ENCODE results near the gene ZNF212.

DNA sequence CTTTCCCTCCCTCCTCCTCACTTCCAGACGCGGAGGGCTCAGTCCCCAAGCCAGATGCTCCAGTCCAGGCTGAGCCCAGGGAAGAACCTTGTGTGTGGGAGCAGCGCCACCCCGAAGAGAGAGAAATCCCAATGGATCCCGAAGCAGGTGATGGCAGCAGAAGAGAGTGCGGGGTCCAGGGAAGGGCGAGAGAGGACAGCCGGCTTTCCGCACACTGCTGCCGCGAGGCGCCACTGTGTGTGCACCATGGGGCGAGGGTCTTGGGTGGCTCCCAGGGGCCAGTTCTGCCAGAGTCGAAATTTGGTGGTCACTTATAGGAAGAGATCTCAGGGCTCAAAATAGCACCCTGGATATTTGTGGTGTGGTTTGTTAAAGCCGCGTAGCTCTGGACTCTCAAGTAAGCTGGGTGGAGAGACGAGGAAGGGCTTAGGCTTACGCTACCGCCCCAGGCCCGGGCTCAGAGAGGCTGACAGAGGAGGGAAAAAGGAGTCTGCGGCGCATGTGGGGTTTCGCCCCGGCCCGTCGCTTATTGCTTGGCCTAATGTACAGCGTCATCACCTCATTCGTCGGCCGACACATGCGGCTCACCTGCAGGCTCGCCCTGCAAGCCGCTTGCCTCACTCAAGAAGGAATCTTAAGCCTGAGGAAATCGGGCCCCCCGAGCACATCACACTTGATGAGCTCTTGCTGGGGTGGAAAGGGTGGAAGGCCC, 32.0 kb upstream of the ZNF212 start:
- TF ChIP-seq, protein P1, sequence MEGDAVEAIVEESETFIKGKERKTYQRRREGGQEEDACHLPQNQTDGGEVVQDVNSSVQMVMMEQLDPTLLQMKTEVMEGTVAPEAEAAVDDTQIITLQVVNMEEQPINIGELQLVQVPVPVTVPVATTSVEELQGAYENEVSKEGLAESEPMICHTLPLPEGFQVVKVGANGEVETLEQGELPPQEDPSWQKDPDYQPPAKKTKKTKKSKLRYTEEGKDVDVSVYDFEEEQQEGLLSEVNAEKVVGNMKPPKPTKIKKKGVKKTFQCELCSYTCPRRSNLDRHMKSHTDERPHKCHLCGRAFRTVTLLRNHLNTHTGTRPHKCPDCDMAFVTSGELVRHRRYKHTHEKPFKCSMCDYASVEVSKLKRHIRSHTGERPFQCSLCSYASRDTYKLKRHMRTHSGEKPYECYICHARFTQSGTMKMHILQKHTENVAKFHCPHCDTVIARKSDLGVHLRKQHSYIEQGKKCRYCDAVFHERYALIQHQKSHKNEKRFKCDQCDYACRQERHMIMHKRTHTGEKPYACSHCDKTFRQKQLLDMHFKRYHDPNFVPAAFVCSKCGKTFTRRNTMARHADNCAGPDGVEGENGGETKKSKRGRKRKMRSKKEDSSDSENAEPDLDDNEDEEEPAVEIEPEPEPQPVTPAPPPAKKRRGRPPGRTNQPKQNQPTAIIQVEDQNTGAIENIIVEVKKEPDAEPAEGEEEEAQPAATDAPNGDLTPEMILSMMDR (IDR thresholded peaks at IDR 0.05): no peak
- TF ChIP-seq POLR2A (IDR thresholded peaks at IDR 0.05): no peak
